ENCODE measurements around the gene RPL12. TPM values are rescaled to one million over a fixed set of nuclear protein-coding genes. Genes with fewer than 3 reads are reported as not detected.
"Not testable (repeated sequence)": the region's sequence is repeated elsewhere in the genome, so short reads cannot be mapped to it uniquely, and the experiment has no call there.

RPL12 gene
- total RNA-seq, 1 donor from 2014 or later: 1,036 TPM

- intact Hi-C loops (cut with micrococcal nuclease): no loop called here
These were observed 19.5 kb upstream of the RPL12 start for GRCh38 chr9:127470662-127471061.

GRCh38 chr9:127467621-127468020 lies 16.4 kb upstream of the RPL12 start:
- intact Hi-C loops (cut with micrococcal nuclease): no loop called here

- intact Hi-C loops (cut with micrococcal nuclease): not testable (repeated sequence)
These were observed 15.3 kb upstream of the RPL12 start for GRCh38 chr9:127466407-127466917.

- intact Hi-C loops (cut with micrococcal nuclease): no loop called here
These were observed 12.7 kb upstream of the RPL12 start for GRCh38 chr9:127463911-127464310.

- intact Hi-C loops (cut with micrococcal nuclease): no loop called here
These were observed 12.2 kb upstream of the RPL12 start for GRCh38 chr9:127463382-127463781.

GRCh38 chr9:127458921-127459320 lies 7.7 kb upstream of the RPL12 start:
- intact Hi-C loops (cut with micrococcal nuclease): loop anchor here (10.0 kb wide), 1 partner anchor 244 kb away; no protein-coding TSS in a partner anchor

GRCh38 chr9:127457191-127457878 lies 6.1 kb upstream of the RPL12 start:
- intact Hi-C loops (cut with micrococcal nuclease): loop anchor here (10.0 kb wide), 1 partner anchor 243 kb away; no protein-coding TSS in a partner anchor

GRCh38 chr9:127455324-127455992 lies 4.3 kb upstream of the RPL12 start:
- intact Hi-C loops (cut with micrococcal nuclease): loop anchor here (10.0 kb wide), 1 partner anchor 241 kb away; no protein-coding TSS in a partner anchor

- intact Hi-C loops (cut with micrococcal nuclease): loop anchor here (5.0 to 10.0 kb wide), 2 partner anchors 238 to 825 kb away; partner anchors contain the start of genes GOLGA2 and SWI5
These were observed 1.5 kb upstream of the RPL12 start for GRCh38 chr9:127452691-127453090.

GRCh38 chr9:127451858-127452656 lies 851 bp upstream of the RPL12 start:
- intact Hi-C loops (cut with micrococcal nuclease): loop anchor here (1.0 to 10.0 kb wide), 6 partner anchors 28 to 825 kb away; partner anchors contain the start of genes GOLGA2, SLC2A8, SWI5 and ZNF79

- intact Hi-C loops (cut with micrococcal nuclease): loop anchor here (1.0 to 10.0 kb wide), 6 partner anchors 27 to 826 kb away; partner anchors contain the start of genes GOLGA2, SLC2A8, SWI5 and ZNF79
These were observed 327 bp upstream of the RPL12 start for GRCh38 chr9:127451608-127451857.

- intact Hi-C loops (cut with micrococcal nuclease): loop anchor here (2.0 to 10.0 kb wide), 4 partner anchors 54 to 827 kb away; partner anchors contain the start of genes GOLGA2, SLC2A8 and SWI5
These were observed 904 bp downstream of the RPL12 start for GRCh38 chr9:127450243-127450760.

GRCh38 chr9:127449332-127449966 lies 1.8 kb downstream of the RPL12 start:
- intact Hi-C loops (cut with micrococcal nuclease): no loop called here

- intact Hi-C loops (cut with micrococcal nuclease): no loop called here
These were observed 2.9 kb downstream of the RPL12 start for GRCh38 chr9:127448112-127448805.

- intact Hi-C loops (cut with micrococcal nuclease): no loop called here
These were observed 3.6 kb downstream of the RPL12 start for GRCh38 chr9:127447416-127448111.

- intact Hi-C loops (cut with micrococcal nuclease): no loop called here
These were observed 4.3 kb downstream of the RPL12 start for GRCh38 chr9:127446713-127447415.

- intact Hi-C loops (cut with micrococcal nuclease): no loop called here
These were observed 5.1 kb downstream of the RPL12 start for GRCh38 chr9:127445851-127446712.

All from T-helper 2 cell treated with Interferon-gamma antibody and Interleukin-4, amounts not matched to agents 100 ng/mL and 5 ng/mL, for 36 hours (primary cell).